NCI-H128 (cell line): ENCODE data around the gene SLC12A6.

ENCODE experiments used
- DNase-seq: peaks from one replicate; lab custom pipeline; 2025; ENCODE audit not compliant: unreplicated experiment; lab: John Stamatoyannopoulos, UW

Gene SLC12A6

GRCh38 chr15:34332553-34333120, 4.9 kb downstream of the SLC12A6 start:
- DNase-seq, result no peak

GRCh38 chr15:34331809-34332208, 5.8 kb downstream of the SLC12A6 start:
- no peak for DNase-seq

GRCh38 chr15:34330279-34330678, 7.3 kb downstream of the SLC12A6 start:
- DNase-seq, result no peak

- no peak for DNase-seq
Measured at GRCh38 chr15:34329006-34329405, 8.6 kb downstream of the SLC12A6 start.

- DNase-seq, result no peak
Measured at GRCh38 chr15:34327906-34328305, 9.7 kb downstream of the SLC12A6 start.

GRCh38 chr15:34325368-34325767, 12.2 kb downstream of the SLC12A6 start:
- DNase-seq, result no peak

- DNase-seq, result no peak
Measured at GRCh38 chr15:34324933-34325332, 12.6 kb downstream of the SLC12A6 start.

- DNase-seq, result no peak
Measured at GRCh38 chr15:34323217-34323616, 14.4 kb downstream of the SLC12A6 start.

- no peak for DNase-seq
Measured at GRCh38 chr15:34318277-34319079, 19.1 kb downstream of the SLC12A6 start.

- DNase-seq, result no peak
Measured at GRCh38 chr15:34314491-34315490, 22.8 kb downstream of the SLC12A6 start.

GRCh38 chr15:34311563-34311962, 26.0 kb downstream of the SLC12A6 start:
- no peak for DNase-seq

- DNase-seq, result no peak
Measured at GRCh38 chr15:34304613-34305012, 33.0 kb downstream of the SLC12A6 start.

- DNase-seq, result no peak
Measured at GRCh38 chr15:34301058-34301457, 36.5 kb downstream of the SLC12A6 start.

- DNase-seq, result no peak
Measured at GRCh38 chr15:34297059-34297458, 40.5 kb downstream of the SLC12A6 start.

GRCh38 chr15:34292621-34293020, 45.0 kb downstream of the SLC12A6 start:
- no peak for DNase-seq

GRCh38 chr15:34284937-34285336, 52.6 kb downstream of the SLC12A6 start:
- no peak for DNase-seq

- no peak for DNase-seq
Measured at GRCh38 chr15:34282384-34282783, 55.2 kb downstream of the SLC12A6 start.

- no peak for DNase-seq
Measured at GRCh38 chr15:34280193-34280592, 57.4 kb downstream of the SLC12A6 start.

GRCh38 chr15:34279368-34279767, 58.2 kb downstream of the SLC12A6 start:
- no peak for DNase-seq

GRCh38 chr15:34275721-34276120, 61.9 kb downstream of the SLC12A6 start:
- DNase-seq, result no peak

GRCh38 chr15:34275154-34275553, 62.4 kb downstream of the SLC12A6 start:
- no peak for DNase-seq

- DNase-seq, result no peak
Measured at GRCh38 chr15:34271493-34271892, 66.1 kb downstream of the SLC12A6 start.
